Epithelial cell of proximal tubule (primary cell): ENCODE results near the gene HSPA12B. TPM values are rescaled to one million over a fixed set of nuclear protein-coding genes. Genes with fewer than 3 reads are reported as not detected.

ENCODE experiments used
- DNase-seq: peaks from one replicate; pipeline ENCODE4 v3.0.0-alpha.2; 2011; ENCODE audit warnings: low read depth
- H3K4me3 ChIP-seq: 2 replicates; pipeline ENCODE4 v1.5.1; 2011; ENCODE audit warnings: low read depth, mild to moderate bottlenecking, low read length
- total RNA-seq: library from RNA; depleted of rRNA; stranded (reverse); fragments of >200 nt; gene quantifications from 2 replicates; pipeline ENCODE4 v1.2.3, GENCODE V29; 2015
- TF ChIP-seq, protein P1 (sequence below): conservative IDR thresholded peaks from 2 replicates; pipeline ENCODE4 v1.5.1; 2012; ENCODE audit warnings: low read depth, mild to moderate bottlenecking, low read length

The HSPA12B gene
- total RNA-seq, 1 donor from 2014 or later = not detected

DNA sequence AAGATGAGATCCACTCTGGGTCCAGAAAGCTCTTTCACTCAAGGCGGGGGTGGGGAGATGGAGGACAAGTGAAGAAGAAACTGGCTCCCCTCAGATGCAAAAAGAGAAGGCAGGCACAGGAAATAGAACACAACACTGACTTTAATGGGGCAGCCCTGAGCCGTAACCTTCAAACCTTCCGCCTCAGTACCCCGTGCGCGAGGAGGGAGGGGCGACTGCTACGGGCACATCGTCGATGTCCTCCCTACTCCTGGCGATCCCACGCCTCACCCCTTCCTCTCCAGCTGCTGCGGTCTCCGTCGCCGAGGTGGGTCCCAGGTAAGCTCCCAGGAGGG is 44.9 kb downstream of the HSPA12B start:
- H3K4me3 ChIP-seq = peak overlapping the region; percentile 57
- no peak for DNase-seq
- TF ChIP-seq, protein P1, sequence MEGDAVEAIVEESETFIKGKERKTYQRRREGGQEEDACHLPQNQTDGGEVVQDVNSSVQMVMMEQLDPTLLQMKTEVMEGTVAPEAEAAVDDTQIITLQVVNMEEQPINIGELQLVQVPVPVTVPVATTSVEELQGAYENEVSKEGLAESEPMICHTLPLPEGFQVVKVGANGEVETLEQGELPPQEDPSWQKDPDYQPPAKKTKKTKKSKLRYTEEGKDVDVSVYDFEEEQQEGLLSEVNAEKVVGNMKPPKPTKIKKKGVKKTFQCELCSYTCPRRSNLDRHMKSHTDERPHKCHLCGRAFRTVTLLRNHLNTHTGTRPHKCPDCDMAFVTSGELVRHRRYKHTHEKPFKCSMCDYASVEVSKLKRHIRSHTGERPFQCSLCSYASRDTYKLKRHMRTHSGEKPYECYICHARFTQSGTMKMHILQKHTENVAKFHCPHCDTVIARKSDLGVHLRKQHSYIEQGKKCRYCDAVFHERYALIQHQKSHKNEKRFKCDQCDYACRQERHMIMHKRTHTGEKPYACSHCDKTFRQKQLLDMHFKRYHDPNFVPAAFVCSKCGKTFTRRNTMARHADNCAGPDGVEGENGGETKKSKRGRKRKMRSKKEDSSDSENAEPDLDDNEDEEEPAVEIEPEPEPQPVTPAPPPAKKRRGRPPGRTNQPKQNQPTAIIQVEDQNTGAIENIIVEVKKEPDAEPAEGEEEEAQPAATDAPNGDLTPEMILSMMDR = no peak

DNA sequence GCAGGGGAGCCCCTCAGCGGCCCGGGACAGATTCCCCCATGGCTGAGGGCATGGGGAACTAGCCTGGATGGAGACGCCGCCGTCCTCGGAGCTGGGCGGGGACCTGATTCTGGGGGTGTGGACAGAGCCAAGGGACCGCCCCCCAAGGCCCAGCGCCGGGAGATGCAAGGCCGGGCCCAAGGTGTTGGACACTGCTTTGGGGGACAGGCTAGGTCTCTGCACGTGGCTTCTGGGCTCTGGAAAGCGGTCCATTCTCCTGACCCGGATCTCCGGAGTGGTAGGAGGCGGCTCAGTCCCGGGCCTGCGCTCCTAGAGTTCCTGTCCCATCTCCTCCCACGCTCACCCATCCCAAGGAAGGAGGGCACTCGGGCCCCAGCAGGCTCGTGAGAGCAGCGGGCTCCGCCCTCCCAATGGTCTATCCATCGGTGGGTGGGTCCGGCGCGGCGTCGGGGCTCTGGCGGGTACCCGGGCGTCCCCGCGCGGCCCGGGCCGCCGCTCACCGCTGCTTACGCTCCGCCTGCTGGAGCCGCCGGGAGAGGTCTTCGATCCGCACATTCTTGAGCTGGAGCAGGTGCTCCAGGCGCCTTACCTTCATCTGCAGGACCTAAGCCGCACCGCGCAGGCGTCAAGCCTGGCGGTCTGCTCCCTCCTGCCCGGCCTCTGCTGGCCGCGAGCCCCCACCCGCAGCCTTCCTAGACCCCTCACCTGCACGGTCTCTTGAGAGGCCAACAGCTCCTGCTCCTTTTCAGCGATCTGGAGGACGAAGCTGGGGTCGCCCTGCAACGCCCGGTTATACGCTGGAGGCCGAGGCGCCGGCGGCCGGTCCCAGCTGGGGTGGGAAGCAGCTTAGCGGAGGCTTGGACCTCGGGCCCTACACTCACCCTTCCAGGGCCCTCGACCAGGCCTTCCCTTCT is 45.5 kb downstream of the HSPA12B start:
- TF ChIP-seq, protein P1 = peak; percentile 2
- peak overlapping the region; percentile 57 for H3K4me3 ChIP-seq
- no peak for DNase-seq

DNA sequence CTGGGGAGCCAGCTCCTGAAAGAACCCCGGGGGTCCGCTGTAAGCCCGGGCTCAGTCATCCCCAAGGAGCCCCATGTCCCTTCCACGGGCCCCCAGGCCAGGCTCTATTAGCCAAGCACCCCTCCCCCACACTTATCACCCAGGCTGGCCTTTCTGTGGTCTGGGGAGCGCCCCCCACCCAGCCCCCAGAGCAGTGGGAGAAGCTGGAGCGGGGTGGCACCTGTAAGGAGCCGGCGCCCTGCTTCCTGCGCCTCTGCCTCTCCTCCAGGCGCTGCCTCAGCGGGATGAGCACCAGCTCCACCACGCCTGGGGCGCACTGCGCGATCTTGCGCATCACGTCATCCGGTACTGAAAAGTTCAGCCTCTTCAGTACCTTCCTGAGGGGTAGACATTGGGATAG is 46.5 kb downstream of the HSPA12B start:
- no peak for DNase-seq
- TF ChIP-seq, protein P1 = no peak
- H3K4me3 ChIP-seq = no peak overlapping the region

DNA sequence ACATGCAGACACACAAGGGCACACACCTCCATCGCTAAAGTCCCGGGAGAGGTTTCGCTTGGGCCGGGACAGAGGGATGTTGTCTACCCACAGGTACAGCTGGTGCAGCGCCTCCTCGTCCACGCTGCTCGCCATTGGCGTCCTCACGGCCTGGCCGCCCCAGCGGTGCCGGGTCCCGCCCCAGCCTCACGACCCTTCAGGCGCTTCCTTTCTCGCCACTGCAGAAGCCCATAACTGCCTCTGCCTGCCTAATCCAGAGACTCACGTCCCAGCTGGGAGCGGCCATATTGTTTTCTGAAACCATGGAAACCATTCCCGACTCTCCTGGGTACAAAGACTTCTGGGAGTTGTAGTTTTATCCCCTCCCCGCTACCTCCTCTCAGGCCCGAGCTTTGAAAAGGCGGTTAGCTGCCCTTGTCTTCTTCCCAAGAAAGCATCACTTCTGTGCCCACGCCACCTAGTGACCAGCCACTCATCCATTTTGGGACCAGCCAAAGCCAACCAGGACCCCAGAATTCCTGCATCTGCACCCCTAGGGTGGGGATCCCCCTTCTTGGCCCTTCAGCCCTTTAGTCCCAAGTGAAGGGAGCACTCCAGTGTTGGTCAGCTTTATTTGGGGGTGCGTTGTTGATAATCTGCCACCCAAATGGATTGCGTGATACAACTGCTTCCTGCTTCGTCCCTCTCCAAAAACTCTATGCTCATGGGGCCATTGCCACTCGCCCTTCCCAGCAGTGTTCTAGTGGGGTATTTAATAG is 48.8 kb downstream of the HSPA12B start, which contains the start of gene SPEF1:
Gene SPEF1, minus strand, starts transcription at position 296 of the 758 bp plus-strand sequence. Its CDS starts 161 bp downstream, at position 135.
- TF ChIP-seq, protein P1 = peak; percentile 58
- peak within 1 kb of the TSS; percentile 74 for H3K4me3 ChIP-seq
- DNase-seq = no peak

DNA sequence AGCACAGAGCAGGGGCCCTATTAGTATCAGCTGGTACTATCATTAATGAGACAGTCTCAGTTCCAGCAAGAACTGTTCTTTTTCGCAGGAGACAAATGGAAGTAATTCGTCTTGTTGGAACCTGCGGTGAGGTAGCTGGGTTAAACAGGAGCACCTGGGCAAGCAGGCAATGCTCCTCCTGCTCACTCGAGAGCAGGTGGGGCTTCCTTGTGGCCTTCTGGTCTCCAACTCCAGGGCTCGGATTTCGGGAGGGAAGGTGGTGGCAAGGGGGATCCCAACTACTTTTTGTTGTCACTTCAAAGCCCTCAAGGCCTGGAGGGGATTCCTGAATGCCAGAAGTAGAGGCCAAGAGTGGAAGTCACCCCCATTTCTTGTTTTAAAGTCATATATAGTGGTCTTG is 50.1 kb downstream of the HSPA12B start:
- no peak overlapping the region for H3K4me3 ChIP-seq
- TF ChIP-seq, protein P1 = no peak
- no peak for DNase-seq

DNA sequence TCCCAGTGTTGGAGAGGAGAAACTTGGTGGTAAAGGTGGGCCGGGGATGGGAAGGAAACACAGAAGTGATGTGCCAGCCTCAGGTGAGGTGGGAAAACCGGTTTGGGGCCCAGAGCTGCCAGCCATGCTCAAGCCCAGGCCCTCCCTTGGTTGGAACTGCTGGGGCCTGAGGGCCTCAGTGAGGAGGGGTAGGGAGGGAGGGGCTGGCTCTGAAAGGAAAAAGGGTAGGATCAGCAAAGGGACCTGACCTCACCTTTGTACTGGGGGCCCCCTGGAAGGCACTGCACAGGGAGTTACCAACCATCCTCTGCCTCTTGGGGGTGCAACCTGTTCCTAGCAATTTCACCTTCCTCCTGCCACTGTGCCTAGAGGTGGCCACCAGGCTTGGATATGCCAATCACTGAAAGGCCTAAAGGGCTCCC is 50.6 kb downstream of the HSPA12B start:
- no peak for DNase-seq
- TF ChIP-seq, protein P1 = no peak
- no peak overlapping the region for H3K4me3 ChIP-seq
